Loucy (cell line): ENCODE measurements around the gene ZNF600.
"Not testable (repeated sequence)": the region's sequence is repeated elsewhere in the genome, so short reads cannot be mapped to it uniquely, and the experiment has no call there.

Experiments used
- H2AFZ ChIP-seq: fragments of 200-600 bp; sonication (generic); 2 replicates; pipeline ENCODE4 v1.6.0; 2016; ENCODE audit warnings: antibody characterized with exemption, mild to moderate bottlenecking, low read length, moderate library complexity
- H3F3A ChIP-seq: fragments of 200-600 bp; 2 replicates; pipeline ENCODE4 v1.6.0; 2016; ENCODE audit warnings: antibody characterized with exemption, low read depth, mild to moderate bottlenecking
- H3K27me3 ChIP-seq: fragments of 200-600 bp; sonication (generic); 2 replicates; pipeline ENCODE4 v1.6.1; 2014; ENCODE audit warnings: low read length, mild to moderate bottlenecking; ENCODE audit not compliant: insufficient read depth, poor library complexity, severe bottlenecking
- H3K36me3 ChIP-seq: fragments of 200-600 bp; sonication (generic); 2 replicates; pipeline ENCODE4 v1.6.1; 2016; ENCODE audit warnings: low read length; ENCODE audit not compliant: insufficient read depth
- H3K4me1 ChIP-seq: fragments of 200-600 bp; sonication (generic); 2 replicates; pipeline ENCODE4 v1.5.1; 2014; ENCODE audit warnings: low read length, mild to moderate bottlenecking; ENCODE audit not compliant: insufficient read depth, poor library complexity, severe bottlenecking
- H3K4me2 ChIP-seq: fragments of 200-600 bp; sonication (generic); 2 replicates; pipeline ENCODE4 v1.6.0; 2014; ENCODE audit warnings: antibody characterized with exemption, low read length, low read depth, mild to moderate bottlenecking; ENCODE audit not compliant: poor library complexity, severe bottlenecking
- H3K4me3 ChIP-seq: fragments of 200-600 bp; sonication (generic); 2 replicates; pipeline ENCODE4 v1.5.1; 2014; ENCODE audit warnings: low read length, mild to moderate bottlenecking, mixed read lengths; ENCODE audit not compliant: poor library complexity, severe bottlenecking
- H3K79me2 ChIP-seq: fragments of 200-600 bp; sonication (generic); 2 replicates; pipeline ENCODE4 v1.6.1; 2014; ENCODE audit warnings: low read length; ENCODE audit not compliant: insufficient read depth
- H3K9ac ChIP-seq: fragments of 200-600 bp; sonication (generic); 2 replicates; pipeline ENCODE4 v1.6.0; 2014; ENCODE audit warnings: mild to moderate bottlenecking, low read depth, low read length, moderate library complexity; ENCODE audit not compliant: poor library complexity, severe bottlenecking
- H3K9me2 ChIP-seq: fragments of 200-600 bp; sonication (generic); replicated peaks from 2 replicates; pipeline ENCODE4 v1.6.1; 2016; ENCODE audit warnings: low read depth, low read length, mixed read lengths
- H3K9me3 ChIP-seq: fragments of 200-600 bp; sonication (generic); 2 replicates; pipeline ENCODE4 v1.6.1; 2014; ENCODE audit warnings: mild to moderate bottlenecking, antibody characterized with exemption, low read length, low read depth; ENCODE audit not compliant: insufficient read depth
- H4K20me1 ChIP-seq: fragments of 200-600 bp; sonication (generic); 2 replicates; pipeline ENCODE4 v1.6.0; 2014; ENCODE audit warnings: antibody characterized with exemption, low read length, mild to moderate bottlenecking; ENCODE audit not compliant: insufficient read depth, poor library complexity, severe bottlenecking
- CTCF ChIP-seq: fragments of 200-600 bp; sonication (generic); conservative IDR thresholded peaks from 2 replicates; pipeline ENCODE4 v1.5.1; 2014; ENCODE audit warnings: mild to moderate bottlenecking, antibody characterized with exemption, low read length
- EZH2phosphoT487 ChIP-seq: fragments of 200-600 bp; IDR thresholded peaks from 2 replicates; pipeline ENCODE4 v1.6.1; 2018; ENCODE audit warnings: antibody characterized with exemption, mild to moderate bottlenecking, moderate library complexity, borderline replicate concordance

Gene ZNF600

GRCh38 chr19:52789440-52789839 is 2.8 kb upstream of the ZNF600 start:
- Histone ChIP-seq H3K9me3 (no peaks in the 10 kb centered on the region), H3K9ac (no peak overlapping the region), H3K27me3 (no peaks in the 10 kb centered on the region), H3K4me3 (no peak overlapping the region), H3K4me1 (peaks cover 15% of the 10 kb centered on the region), H2AFZ (no peak overlapping the region), H3K9me2 (no peaks in the 10 kb centered on the region), H3K36me3 (no peaks in the 10 kb centered on the region), H4K20me1 (peaks cover under 1% of the 10 kb centered on the region), H3K4me2 (no peak overlapping the region), H3K79me2 (peaks cover 15% of the 10 kb centered on the region), H3F3A (no peaks in the 10 kb centered on the region)
- TF ChIP-seq CTCF (no peak), EZH2phosphoT487 (no peak)

- Histone ChIP-seq H3K36me3 (no peaks in the 10 kb centered on the region), H2AFZ (peak overlapping the region; percentile 99), H4K20me1 (peaks cover 5% of the 10 kb centered on the region), H3K9me2 (no peaks in the 10 kb centered on the region), H3K9ac (peak overlapping the region; percentile 77), H3K79me2 (peaks cover 15% of the 10 kb centered on the region), H3F3A (no peaks in the 10 kb centered on the region), H3K4me3 (peak overlapping the region; percentile 85), H3K4me2 (peak overlapping the region; percentile 96), H3K4me1 (peaks cover 15% of the 10 kb centered on the region), H3K27me3 (no peaks in the 10 kb centered on the region), H3K9me3 (no peaks in the 10 kb centered on the region)
- TF ChIP-seq EZH2phosphoT487 (no peak), CTCF (no peak)
These were observed 520 bp downstream of the ZNF600 start for GRCh38 chr19:52786078-52786463.

- H3K9me2 ChIP-seq, result no peaks in the 10 kb centered on the region
- no peaks in the 10 kb centered on the region for H3F3A ChIP-seq
- peak overlapping the region; percentile 77 for H3K9ac ChIP-seq
- H3K4me3 ChIP-seq, result peak overlapping the region; percentile 85
- TF ChIP-seq CTCF (no peak), EZH2phosphoT487 (no peak)
- no peaks in the 10 kb centered on the region for H3K9me3 ChIP-seq
- no peak overlapping the region for H2AFZ ChIP-seq
- no peaks in the 10 kb centered on the region for H3K36me3 ChIP-seq
- peaks cover 15% of the 10 kb centered on the region for H3K79me2 ChIP-seq
- no peaks in the 10 kb centered on the region for H3K27me3 ChIP-seq
- peak overlapping the region; percentile 96 for H3K4me2 ChIP-seq
- peaks cover 15% of the 10 kb centered on the region for H3K4me1 ChIP-seq
- H4K20me1 ChIP-seq, result peaks cover 5% of the 10 kb centered on the region
These were observed 1.1 kb downstream of the ZNF600 start for GRCh38 chr19:52785506-52785905.

- H3K4me3 ChIP-seq, H4K20me1 ChIP-seq, H3F3A ChIP-seq, H3K27me3 ChIP-seq, H3K4me2 ChIP-seq, H3K9ac ChIP-seq, H3K9me3 ChIP-seq, H3K9me2 ChIP-seq, H2AFZ ChIP-seq, H3K36me3 ChIP-seq: not testable (repeated sequence)
- peaks cover 31% of the 10 kb centered on the region for H3K4me1 ChIP-seq
- H3K79me2 ChIP-seq, result peaks cover 15% of the 10 kb centered on the region
These were observed 3.7 kb downstream of the ZNF600 start for GRCh38 chr19:52782864-52783263.
